Measurements from ENCODE around the gene GSK3A.

GRCh38 chr19:42214810-42215485, 27.5 kb downstream of the GSK3A start:
- TF ChIP-seq, protein P1, sequence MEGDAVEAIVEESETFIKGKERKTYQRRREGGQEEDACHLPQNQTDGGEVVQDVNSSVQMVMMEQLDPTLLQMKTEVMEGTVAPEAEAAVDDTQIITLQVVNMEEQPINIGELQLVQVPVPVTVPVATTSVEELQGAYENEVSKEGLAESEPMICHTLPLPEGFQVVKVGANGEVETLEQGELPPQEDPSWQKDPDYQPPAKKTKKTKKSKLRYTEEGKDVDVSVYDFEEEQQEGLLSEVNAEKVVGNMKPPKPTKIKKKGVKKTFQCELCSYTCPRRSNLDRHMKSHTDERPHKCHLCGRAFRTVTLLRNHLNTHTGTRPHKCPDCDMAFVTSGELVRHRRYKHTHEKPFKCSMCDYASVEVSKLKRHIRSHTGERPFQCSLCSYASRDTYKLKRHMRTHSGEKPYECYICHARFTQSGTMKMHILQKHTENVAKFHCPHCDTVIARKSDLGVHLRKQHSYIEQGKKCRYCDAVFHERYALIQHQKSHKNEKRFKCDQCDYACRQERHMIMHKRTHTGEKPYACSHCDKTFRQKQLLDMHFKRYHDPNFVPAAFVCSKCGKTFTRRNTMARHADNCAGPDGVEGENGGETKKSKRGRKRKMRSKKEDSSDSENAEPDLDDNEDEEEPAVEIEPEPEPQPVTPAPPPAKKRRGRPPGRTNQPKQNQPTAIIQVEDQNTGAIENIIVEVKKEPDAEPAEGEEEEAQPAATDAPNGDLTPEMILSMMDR (conservative IDR thresholded peaks at IDR 0.05) = no peak
- TF ChIP-seq EZH2 (IDR thresholded peaks at IDR 0.05; ENCODE audit: low read depth) = no peak
